GM19099 (cell line): ENCODE measurements around the gene ABCC10.

ENCODE experiments used
- POLR2A ChIP-seq: IDR thresholded peaks from 3 replicates; pipeline ENCODE4 v1.6.1; 2011; ENCODE audit warnings: low read depth; ENCODE audit not compliant: insufficient read length; ENCODE audit errors: extremely low read depth

ABCC10 gene

GRCh38 chr6:43496370-43497128 is 69.2 kb downstream of the ABCC10 start:
- TF ChIP-seq POLR2A, result no peak

- TF ChIP-seq POLR2A, result no peak
Measured at GRCh38 chr6:43497129-43497396, 69.7 kb downstream of the ABCC10 start.

GRCh38 chr6:43497689-43498088 is 70.3 kb downstream of the ABCC10 start:
- no peak for TF ChIP-seq POLR2A

GRCh38 chr6:43499028-43499815 is 71.9 kb downstream of the ABCC10 start:
- TF ChIP-seq POLR2A, result no peak
